K562 (cell line): ENCODE data around the gene RBFOX2. TPM values are rescaled to one million over a fixed set of nuclear protein-coding genes. Genes with fewer than 3 reads are reported as not detected.

ENCODE experiments used
- ATAC-seq: fragments of 200-7000 bp; cut with Tn5 transposase; 3 replicates; pipeline ENCODE4 v1.9.1; 2020; ENCODE audit warnings: moderate library complexity
- BruUV-seq: library from RNA; stranded (reverse); fragments of 400-500 nt; replicated peaks from 2 replicates; lab custom pipeline; 2021; lab: Mats Ljungman, UMichigan
- CTCF ChIA-PET: fragments of 300-600 bp; formaldehyde crosslinking; extraction: SDS; loops from one replicate; lab custom pipeline; 2021; ENCODE audit warnings: low intra/inter-chr PET ratio; lab: Yijun Ruan, JAX
- POLR2A ChIA-PET: fragments of 300-600, 350-650 bp; sonication (Branson Sonifier 250); formaldehyde crosslinking; extraction: SDS; loops from one replicate; lab custom pipeline; 2021; ENCODE audit warnings: antibody characterized with exemption, inconsistent platforms; lab: Yijun Ruan, JAX
- DNase-seq, 4 experiments: peaks; one replicate each; pipeline versions ENCODE4 v3.0.0 to v3.0.0-alpha.2; 2011 to 2018; ENCODE audit warnings: low spot score in 3 of 4, mixed read lengths in 3 of 4; ENCODE audit errors: extremely low read depth in 1 of 4
- FAIRE-seq: peaks from 2 replicates; lab custom pipeline; 2011; peaks lifted over from hg19 to GRCh38; lab: Jason Lieb, UNC
- H2AFZ ChIP-seq: 2 replicates; pipeline ENCODE4 v1.6.0; 2011; ENCODE audit warnings: low read depth, low read length, control low read depth, inconsistent platforms
- H3K27ac ChIP-seq: fragments of 200-600 bp; 3 replicates; pipeline ENCODE4 v1.8.0; 2011; ENCODE audit warnings: low read depth, mild to moderate bottlenecking, control low read depth, inconsistent platforms, low read length, moderate library complexity, mixed read lengths; ENCODE audit errors: extremely low read depth
- H3K27me3 ChIP-seq, 2 experiments: fragments of 300-600 bp in 1 of 2; 2 replicates in 1 of 2; 3 replicates in 1 of 2; pipeline versions ENCODE4 v1.6.0 to v1.8.0; 2011; ENCODE audit warnings: inconsistent platforms in 2 of 2, low read length in 2 of 2, mild to moderate bottlenecking in 1 of 2, mixed read lengths in 1 of 2, moderate library complexity in 1 of 2; ENCODE audit not compliant: control insufficient read depth in 2 of 2, insufficient read depth in 2 of 2
- H3K36me3 ChIP-seq: fragments of 300-600 bp; 3 replicates; pipeline ENCODE4 v1.8.0; 2011; ENCODE audit warnings: mild to moderate bottlenecking, low read length, inconsistent platforms; ENCODE audit not compliant: control insufficient read depth, insufficient read depth
- H3K4me1 ChIP-seq, 2 experiments: fragments of 200-600 bp in 1 of 2; replicated peaks in 1 of 2; 2 replicates in 1 of 2; 3 replicates in 1 of 2; pipeline versions ENCODE4 v1.5.1 to v1.8.0; 2011; ENCODE audit warnings: inconsistent platforms in 2 of 2, low read length in 2 of 2, mild to moderate bottlenecking in 1 of 2, mixed read lengths in 1 of 2, moderate library complexity in 1 of 2; ENCODE audit not compliant: control insufficient read depth in 2 of 2, insufficient read depth in 2 of 2
- H3K4me2 ChIP-seq: 2 replicates; pipeline ENCODE4 v1.6.1; 2011; ENCODE audit warnings: low read length, control low read depth, inconsistent platforms, mixed read lengths; ENCODE audit not compliant: insufficient read depth
- H3K4me3 ChIP-seq: fragments of 200-600 bp; sonication (generic), shearing (Covaris generic); 2 replicates; pipeline ENCODE4 v1.5.1; 2016; ENCODE audit warnings: control low read depth, inconsistent platforms
- H3K79me2 ChIP-seq: fragments of 200-600 bp; 3 replicates; pipeline ENCODE4 v1.8.0; 2011; ENCODE audit warnings: low read length, inconsistent platforms; ENCODE audit not compliant: control insufficient read depth, insufficient read depth
- H3K9ac ChIP-seq, 2 experiments: 2 replicates each; pipeline versions ENCODE4 v1.6.0 to v1.6.1; 2011; ENCODE audit warnings: low read depth in 2 of 2, low read length in 2 of 2, control low read depth in 1 of 2, inconsistent platforms in 1 of 2, mild to moderate bottlenecking in 1 of 2, mixed read lengths in 1 of 2; ENCODE audit not compliant: insufficient read depth in 1 of 2
- H3K9me1 ChIP-seq: one replicate; pipeline ENCODE4 v1.6.0; 2011; ENCODE audit warnings: inconsistent platforms, mild to moderate bottlenecking, low read length, moderate library complexity; ENCODE audit not compliant: control insufficient read depth, insufficient read depth
- H3K9me3 ChIP-seq: replicated peaks from 2 replicates; pipeline ENCODE4 v1.5.1; 2011; ENCODE audit warnings: low read depth, low read length, inconsistent platforms; ENCODE audit not compliant: control insufficient read depth, insufficient read depth
- H4K20me1 ChIP-seq: replicated peaks from 2 replicates; pipeline ENCODE4 v1.6.1; 2011; ENCODE audit warnings: low read length, inconsistent platforms, mixed read lengths; ENCODE audit not compliant: control insufficient read depth, insufficient read depth
- HMBOX1 ChIP-seq: sonication (generic); IDR thresholded peaks from 2 replicates; pipeline ENCODE4 v1.6.1; 2016
- TSC22D4 ChIP-seq: fragments of 450-650 bp; IDR thresholded peaks from 2 replicates; pipeline ENCODE4 v1.6.1; 2016; ENCODE audit warnings: missing genetic modification characterization, missing biosample characterization, control low read depth
- ZKSCAN8 ChIP-seq: fragments of 200-800 bp; sonication (Bioruptor generic); IDR thresholded peaks from 2 replicates; pipeline ENCODE4 v1.6.1; 2016; ENCODE audit warnings: missing genetic modification characterization, missing compliant biosample characterization
- ZNF140 ChIP-seq: fragments of 250-450 bp; sonication (Bioruptor Pico); IDR thresholded peaks from 2 replicates; pipeline ENCODE4 v1.8.0; 2021; ENCODE audit warnings: moderate library complexity, mild to moderate bottlenecking, inconsistent platforms
- WGBS: fragments of 100-300 bp; shearing (Covaris generic); methylation state at CpG from one replicate; pipeline ENCODE4 v1.1.6; 2016; ENCODE audit warnings: low coverage, mixed read lengths; ENCODE audit not compliant: insufficient coverage; ENCODE audit errors: missing lambda C conversion rate; 5-methylcytosine and 5-hydroxymethylcytosine counted together
- in situ Hi-C: fragments of 300-500 bp; cut with MboI; formaldehyde crosslinking; loops from 4 replicates; pipeline ENCODE4 v1.15.0; 2018; ENCODE audit warnings: inconsistent platforms, mixed read lengths
- intact Hi-C: fragments of 100-400 bp; cut with micrococcal nuclease; formaldehyde crosslinking; loops from 2 replicates; pipeline ENCODE4 v1.14.2; 2022
- polyA plus RNA-seq, 8 experiments: library from polyadenylated mRNA; depleted of rRNA in 4 of 8; stranded (reverse) in 5 of 8; unstranded in 3 of 8; fragments of >200 nt; fragmentation: Nextera tagmentation in 2 of 8; fragmentation: Illumina TruSeq in 1 of 8; extraction: Ambion mirVana in 2 of 8; extraction: Trizol in 1 of 8; gene quantifications; 2 replicates each; pipeline versions ENCODE4 v1.2.1 to v1.2.3, GENCODE V29; 2011 to 2014; ENCODE audit warnings: inconsistent platforms in 1 of 8, missing spikeins in 1 of 8
- total RNA-seq, 7 experiments: library from RNA; depleted of rRNA in 6 of 7; stranded (reverse); fragments of >200 nt in 6 of 7; fragmentation: Illumina TruSeq in 2 of 7; extraction: Trizol in 2 of 7; gene quantifications; 2 replicates each; pipeline versions ENCODE4 v1.2.1 to v1.2.3, GENCODE V29; 2011 to 2021; ENCODE audit warnings: low replicate concordance in 1 of 7

RBFOX2 gene
- total and polyA plus RNA-seq, 9 of the 15 experiments (the other 6 are each of a cell fraction or from before 2014, with no cell fraction given): 5.8 to 24.8 (median 14.2) TPM

- TF ChIP-seq TSC22D4 (tag): no peak
- TF ChIP-seq ZKSCAN8 (CRISPR knock-in tag): no peak
- 0 out of 2 replicates have a peak, but pooled peaks have one; percentile 42 for TF ChIP-seq HMBOX1
- no peak for TF ChIP-seq ZNF140
- no peaks in the 10 kb centered on the region for H3K9me1 ChIP-seq
- no peak overlapping the region for H3K27ac ChIP-seq
- in situ Hi-C loops (no loop called here), intact Hi-C loops (no loop called here)
- no peaks in the 10 kb centered on the region; the same call in 2 of the 3 replicates for H3K79me2 ChIP-seq
- H3K36me3 ChIP-seq: no peaks in the 10 kb centered on the region
- DNase-seq: no peak
- peaks cover 5 to 8% of the 10 kb centered on the region in 2 experiments; a peak in 3 of 5 replicates for H3K4me1 ChIP-seq
- ChIA-PET CTCF (no interaction called here), POLR2A (no interaction called here)
- 50% methylated on average over 5 of the region's 5 CpGs for WGBS
- no peak overlapping the region for H3K9ac ChIP-seq
- no peaks in the 10 kb centered on the region for H3K27me3 ChIP-seq
- no peak overlapping the region for H3K4me3 ChIP-seq
- no peak for FAIRE-seq
- no peak overlapping the region for H3K4me2 ChIP-seq
- H4K20me1 ChIP-seq: no peaks in the 10 kb centered on the region; the same call in 1 of the 2 replicates
- no peak overlapping the region for H2AFZ ChIP-seq
- no TSS peak for BruUV-seq
- ATAC-seq: no peak
- no peaks in the 10 kb centered on the region for H3K9me3 ChIP-seq
These were observed 146.2 kb downstream of the RBFOX2 start for GRCh38 chr22:35882211-35883030.
